HCT116 (cell line): ENCODE data around the gene FIZ1. TPM values are rescaled to one million over a fixed set of nuclear protein-coding genes. Genes with fewer than 3 reads are reported as not detected.

Experiments used
- ATAC-seq: fragments of 200-7000 bp; cut with Tn5 transposase; 2 replicates; pipeline ENCODE4 v1.9.1; 2020; ENCODE audit warnings: mild to moderate bottlenecking, moderate library complexity
- BruUV-seq: library from RNA; stranded (reverse); fragments of 400-500 nt; replicated peaks from 2 replicates; lab custom pipeline; 2021; lab: Mats Ljungman, UMichigan
- CTCF ChIA-PET: fragments of 300-600 bp; sonication (Branson Sonifier 250); formaldehyde crosslinking; loops from one replicate; lab custom pipeline; 2021; ENCODE audit warnings: antibody characterized with exemption; lab: Charles Lee
- POLR2A ChIA-PET: fragments of 300-600, 350-600 bp; sonication (Branson Sonifier 250); formaldehyde crosslinking; loops from one replicate; lab custom pipeline; 2021; ENCODE audit warnings: antibody characterized with exemption; lab: Charles Lee
- RAD21 ChIA-PET, 2 experiments: fragments of 300-600 bp; sonication (Branson Sonifier 250); formaldehyde crosslinking; loops; one replicate each; lab custom pipeline; 2023; ENCODE audit warnings: low total read pairs in 2 of 2; ENCODE audit not compliant: uncharacterized antibody in 2 of 2, unreplicated experiment in 2 of 2, low non-redundant PET in 1 of 2; lab: Charles Lee
- DNase-seq: peaks from one replicate; pipeline ENCODE4 v3.0.0-alpha.2; 2010; ENCODE audit warnings: low read depth, low spot score
- H2AFZ ChIP-seq: fragments of 200-600 bp; shearing (Covaris generic), sonication (generic); 2 replicates; pipeline ENCODE4 v1.6.1; 2017; ENCODE audit warnings: low read depth, mixed run types, mixed read lengths, antibody characterized with exemption, low read length; ENCODE audit not compliant: poor library complexity, severe bottlenecking
- H3K27ac ChIP-seq: 2 replicates; pipeline ENCODE4 v1.5.1; 2012; ENCODE audit warnings: low read depth, low read length
- H3K27me3 ChIP-seq: fragments of 200-600 bp; sonication (generic); 2 replicates; pipeline ENCODE4 v1.6.1; 2016; ENCODE audit warnings: mixed run types, low read length, mixed read lengths; ENCODE audit not compliant: insufficient read depth
- H3K36me3 ChIP-seq, 2 experiments: fragments of 200-500 bp in 1 of 2; fragments of 200-600 bp in 1 of 2; sonication (Bioruptor generic) in 1 of 2; sonication (generic) in 1 of 2; 2 replicates each; pipeline versions ENCODE4 v1.5.1 to v1.6.1; 2014 to 2016; ENCODE audit warnings: low read length in 2 of 2, inconsistent platforms in 1 of 2, mixed read lengths in 1 of 2, mixed run types in 1 of 2; ENCODE audit not compliant: insufficient read depth in 2 of 2, control insufficient read depth in 1 of 2
- H3K4me1 ChIP-seq, 2 experiments: fragments of 200-600 bp in 1 of 2; sonication (generic) in 1 of 2; 2 replicates each; pipeline versions ENCODE4 v1.5.1 to v1.6.1; 2012 to 2017; ENCODE audit warnings: low read length in 2 of 2, inconsistent platforms in 1 of 2, mild to moderate bottlenecking in 1 of 2, mixed read lengths in 1 of 2, mixed run types in 1 of 2, moderate library complexity in 1 of 2; ENCODE audit not compliant: insufficient read depth in 2 of 2, control insufficient read depth in 1 of 2
- H3K4me2 ChIP-seq: fragments of 200-600 bp; sonication (generic); 2 replicates; pipeline ENCODE4 v1.6.1; 2017; ENCODE audit warnings: mixed run types, low read length, mixed read lengths
- H3K4me3 ChIP-seq, 2 experiments: fragments of 200-600 bp in 1 of 2; sonication (generic) in 1 of 2; replicated peaks in 1 of 2; 2 replicates each; pipeline ENCODE4 v1.5.1; 2011 to 2016; ENCODE audit warnings: low read length in 2 of 2, control low read depth in 1 of 2, low read depth in 1 of 2, mild to moderate bottlenecking in 1 of 2, mixed read lengths in 1 of 2, mixed run types in 1 of 2
- H3K79me2 ChIP-seq: fragments of 200-600 bp; sonication (generic); 2 replicates; pipeline ENCODE4 v1.6.1; 2017; ENCODE audit warnings: mild to moderate bottlenecking, mixed run types, low read length, moderate library complexity, mixed read lengths; ENCODE audit not compliant: insufficient read depth
- H3K9ac ChIP-seq: fragments of 200-600 bp; sonication (generic); 2 replicates; pipeline ENCODE4 v1.6.1; 2016; ENCODE audit warnings: low read length, mixed read lengths
- H3K9me2 ChIP-seq: fragments of 200-600 bp; sonication (generic), shearing (Covaris generic); 2 replicates; pipeline ENCODE4 v1.6.1; 2017; ENCODE audit warnings: mixed run types, mild to moderate bottlenecking, moderate library complexity; ENCODE audit not compliant: insufficient read depth
- H3K9me3 ChIP-seq, 2 experiments: fragments of 200-500 bp in 1 of 2; fragments of 200-600 bp in 1 of 2; sonication (Bioruptor generic) in 1 of 2; sonication (generic) in 1 of 2; 2 replicates each; pipeline ENCODE4 v1.6.1; 2014 to 2017; ENCODE audit warnings: low read length in 2 of 2, mixed read lengths in 2 of 2, inconsistent platforms in 1 of 2, low read depth in 1 of 2, mild to moderate bottlenecking in 1 of 2, mixed run types in 1 of 2, moderate library complexity in 1 of 2; ENCODE audit not compliant: control insufficient read depth in 1 of 2, insufficient read depth in 1 of 2
- H4K20me1 ChIP-seq: fragments of 200-600 bp; sonication (generic), shearing (Covaris generic); 2 replicates; pipeline ENCODE4 v1.6.1; 2017; ENCODE audit warnings: mixed run types, mild to moderate bottlenecking, moderate library complexity; ENCODE audit not compliant: insufficient read depth
- CBX3 ChIP-seq: IDR thresholded peaks from 2 replicates; pipeline ENCODE4 v1.6.1; 2012; ENCODE audit warnings: low read depth
- CEBPB ChIP-seq: IDR thresholded peaks from 2 replicates; pipeline ENCODE4 v1.6.1; 2012; ENCODE audit warnings: low read depth
- CTCF ChIP-seq, 3 experiments: fragments of 200-600 bp in 1 of 3; sonication (generic) in 1 of 3; IDR thresholded peaks in 2 of 3; conservative IDR thresholded peaks in 1 of 3; 2 replicates each; pipeline ENCODE4 v1.5.1; 2012 to 2017; ENCODE audit warnings: low read depth in 2 of 3, low read length in 2 of 3, antibody characterized with exemption in 1 of 3, borderline replicate concordance in 1 of 3, control low read depth in 1 of 3, mild to moderate bottlenecking in 1 of 3, mixed read lengths in 1 of 3, mixed run types in 1 of 3, moderate library complexity in 1 of 3; ENCODE audit not compliant: insufficient read depth in 1 of 3
- EGR1 ChIP-seq: IDR thresholded peaks from 2 replicates; pipeline ENCODE4 v1.6.1; 2012; ENCODE audit warnings: low read depth
- ELF1 ChIP-seq: IDR thresholded peaks from 2 replicates; pipeline ENCODE4 v1.6.1; 2012; ENCODE audit warnings: low read depth, borderline replicate concordance
- EZH2 ChIP-seq: fragments of 200-600 bp; sonication (generic); IDR thresholded peaks from 2 replicates; pipeline ENCODE4 v1.6.1; 2017; ENCODE audit warnings: antibody characterized with exemption, mixed run types
- FOSL1 ChIP-seq: IDR thresholded peaks from 2 replicates; pipeline ENCODE4 v1.6.1; 2012; ENCODE audit warnings: low read depth
- JUND ChIP-seq: IDR thresholded peaks from 2 replicates; pipeline ENCODE4 v1.6.1; 2012
- MAX ChIP-seq: IDR thresholded peaks from 2 replicates; pipeline ENCODE4 v1.6.1; 2012
- POLR2A ChIP-seq: IDR thresholded peaks from 2 replicates; pipeline ENCODE4 v1.7.0; 2011; ENCODE audit warnings: borderline replicate concordance; ENCODE audit not compliant: insufficient read depth, insufficient read length; ENCODE audit errors: extremely low read depth
- POLR2AphosphoS5 ChIP-seq: IDR thresholded peaks from 2 replicates; pipeline ENCODE4 v1.6.1; 2011; ENCODE audit warnings: mild to moderate bottlenecking, low read depth, low read length, moderate library complexity
- REST ChIP-seq: IDR thresholded peaks from 2 replicates; pipeline ENCODE4 v1.6.1; 2012; ENCODE audit warnings: low read depth
- SIN3A ChIP-seq: IDR thresholded peaks from 2 replicates; pipeline ENCODE4 v1.6.1; 2012; ENCODE audit warnings: low read depth
- TCF7L2 ChIP-seq: IDR thresholded peaks from 2 replicates; pipeline ENCODE4 v1.7.0; 2011; ENCODE audit warnings: borderline replicate concordance, inconsistent platforms; ENCODE audit not compliant: insufficient read depth, insufficient read length; ENCODE audit errors: extremely low read depth
- YY1 ChIP-seq: IDR thresholded peaks from 2 replicates; pipeline ENCODE4 v1.6.1; 2011; ENCODE audit warnings: low read length, low read depth, moderate library complexity, mild to moderate bottlenecking; ENCODE audit not compliant: insufficient replicate concordance; ENCODE audit errors: extremely low read depth
- ZBTB33 ChIP-seq: IDR thresholded peaks from 2 replicates; pipeline ENCODE4 v1.6.1; 2011; ENCODE audit warnings: mild to moderate bottlenecking, low read length, moderate library complexity; ENCODE audit not compliant: insufficient replicate concordance; ENCODE audit errors: extremely low read depth
- intact Hi-C: fragments of 100-400 bp; cut with micrococcal nuclease; formaldehyde crosslinking; loops from 2 replicates; pipeline ENCODE4 v1.10.0; 2022
- total RNA-seq: library from RNA; stranded (reverse); gene quantifications from one replicate; pipeline ENCODE4 v1.2.1, GENCODE V29; 2021; ENCODE audit not compliant: unreplicated experiment

FIZ1 gene
- total RNA-seq, 1 experiment from 2014 or later = 15.3 TPM

- no peaks in the 10 kb centered on the region for H3K27me3 ChIP-seq
- POLR2A ChIA-PET = no interaction called here
- no peak overlapping the region for H3K27ac ChIP-seq
- no peak for ATAC-seq
- no peak overlapping the region for H2AFZ ChIP-seq
- no peak overlapping the region for H3K4me3 ChIP-seq
- intact Hi-C loops = no loop called here
- H3K79me2 ChIP-seq = no peaks in the 10 kb centered on the region
- H3K4me2 ChIP-seq = no peak overlapping the region
- peaks cover 11 to 22% of the 10 kb centered on the region in 2 experiments for H3K4me1 ChIP-seq
- no peaks in the 10 kb centered on the region for H3K9me2 ChIP-seq
- H3K36me3 ChIP-seq = peaks cover under 1 to 5% of the 10 kb centered on the region in 2 experiments; a peak in 2 of 4 replicates
- no peak overlapping the region for H3K9ac ChIP-seq
- TF ChIP-seq CTCF (IDR thresholded peaks at IDR 0.05 in 2 of 3, conservative IDR thresholded peaks at IDR 0.05 in 1 of 3; ENCODE audit: borderline replicate concordance in 1 of 3, insufficient read depth in 1 of 3, low read depth in 2 of 3, low read length in 2 of 3) = no peak
- no peak for TF ChIP-seq POLR2AphosphoS5
- no peak for TF ChIP-seq CEBPB
- no peak for TF ChIP-seq CBX3
- no peak for TF ChIP-seq EGR1
- no peak for TF ChIP-seq FOSL1
- no peak for TF ChIP-seq JUND
- no peak for TF ChIP-seq ELF1
- TF ChIP-seq SIN3A = no peak
- TF ChIP-seq POLR2A = no peak
- no peak for TF ChIP-seq YY1
- no peak for TF ChIP-seq MAX
- no peak for TF ChIP-seq EZH2
- TF ChIP-seq TCF7L2 = no peak
- no peak for TF ChIP-seq REST
- TF ChIP-seq ZBTB33 = no peak
- TF ChIP-seq, all 23 proteins: peak for 0
- Histone ChIP-seq H4K20me1 (no peaks in the 10 kb centered on the region), H3K9me3 (no peaks in the 10 kb centered on the region)
- DNase-seq = no peak
- RAD21 ChIA-PET = no interaction called here
- CTCF ChIA-PET = no interaction called here
- no TSS peak for BruUV-seq
Measured at GRCh38 chr19:55590109-55590508, 9.2 kb downstream of the FIZ1 start.
